OCI-LY7 (cell line): Measurements from ENCODE around the gene ISG20L2. TPM values are rescaled to one million over a fixed set of nuclear protein-coding genes. Genes with fewer than 3 reads are reported as not detected.

Experiments used
- BruUV-seq: library from RNA; stranded (reverse); fragments of 400-500 nt; replicated peaks from 2 replicates; lab custom pipeline; 2021; lab: Mats Ljungman, UMichigan
- CTCF ChIA-PET: fragments of 300-600 bp; sonication (Branson Sonifier 250); formaldehyde crosslinking; loops from one replicate; lab custom pipeline; 2022; ENCODE audit warnings: antibody characterized with exemption; ENCODE audit not compliant: unreplicated experiment; lab: Charles Lee
- POLR2A ChIA-PET: fragments of 300-600 bp; sonication (Branson Sonifier 250); formaldehyde crosslinking; loops from one replicate; lab custom pipeline; 2022; ENCODE audit warnings: antibody characterized with exemption; lab: Charles Lee
- DNase-seq: peaks from one replicate; pipeline ENCODE4 v3.0.0-alpha.2; 2015; ENCODE audit warnings: low spot score
- H2AFZ ChIP-seq: fragments of 200-600 bp; sonication (generic), shearing (Covaris generic); 2 replicates; pipeline ENCODE4 v1.6.1; 2014; ENCODE audit warnings: mild to moderate bottlenecking, antibody characterized with exemption, low read length, moderate library complexity
- H3K27ac ChIP-seq: fragments of 200-600 bp; sonication (generic); 2 replicates; pipeline ENCODE4 v1.5.1; 2014; ENCODE audit warnings: mixed run types, low read depth, mild to moderate bottlenecking, moderate library complexity, low read length, inconsistent platforms; ENCODE audit not compliant: poor library complexity, severe bottlenecking
- H3K36me3 ChIP-seq: fragments of 200-600 bp; sonication (generic); 2 replicates; pipeline ENCODE4 v1.6.1; 2014; ENCODE audit warnings: mild to moderate bottlenecking, antibody characterized with exemption, low read length, moderate library complexity, mixed read lengths; ENCODE audit not compliant: insufficient read depth
- H3K4me1 ChIP-seq: fragments of 200-600 bp; sonication (generic); 2 replicates; pipeline ENCODE4 v1.5.1; 2014; ENCODE audit warnings: mild to moderate bottlenecking, low read length; ENCODE audit not compliant: insufficient read depth, poor library complexity, severe bottlenecking
- H3K4me2 ChIP-seq: fragments of 200-600 bp; sonication (generic); 2 replicates; pipeline ENCODE4 v1.6.1; 2014; ENCODE audit warnings: mild to moderate bottlenecking, low read length
- H3K4me3 ChIP-seq: fragments of 200-600 bp; sonication (generic); 2 replicates; pipeline ENCODE4 v1.5.1; 2014; ENCODE audit warnings: mild to moderate bottlenecking, low read depth, low read length; ENCODE audit not compliant: poor library complexity, severe bottlenecking
- H3K79me2 ChIP-seq: fragments of 200-600 bp; sonication (generic); 2 replicates; pipeline ENCODE4 v1.6.1; 2016; ENCODE audit warnings: low read depth, mild to moderate bottlenecking, low read length, moderate library complexity, mixed read lengths; ENCODE audit not compliant: insufficient read depth
- H3K9me2 ChIP-seq: fragments of 200-600 bp; sonication (generic); 2 replicates; pipeline ENCODE4 v1.6.1; 2016; ENCODE audit warnings: mild to moderate bottlenecking, low read length, mixed read lengths; ENCODE audit not compliant: insufficient read depth
- H3K9me3 ChIP-seq: fragments of 200-600 bp; sonication (generic); 2 replicates; pipeline ENCODE4 v1.6.1; 2014; ENCODE audit warnings: mild to moderate bottlenecking, mixed run types, low read length, mixed read lengths
- H4K20me1 ChIP-seq: fragments of 200-600 bp; sonication (generic); 2 replicates; pipeline ENCODE4 v1.6.1; 2014; ENCODE audit warnings: mild to moderate bottlenecking, antibody characterized with exemption, low read length, moderate library complexity, mixed read lengths; ENCODE audit not compliant: insufficient read depth
- EZH2phosphoT487 ChIP-seq: fragments of 200-600 bp; sonication (generic); IDR thresholded peaks from 2 replicates; pipeline ENCODE4 v1.6.1; 2018; ENCODE audit warnings: low read depth, borderline replicate concordance, mild to moderate bottlenecking, mixed run types, antibody characterized with exemption, low read length, moderate library complexity, mixed read lengths
- intact Hi-C: fragments of 100-400 bp; cut with micrococcal nuclease; formaldehyde crosslinking; loops from one replicate; pipeline ENCODE4 v1.10.0; 2022; ENCODE audit not compliant: unreplicated experiment
- total RNA-seq, 2 experiments: library from RNA; depleted of rRNA in 1 of 2; stranded (reverse); fragments of >200 nt in 1 of 2; shearing (Covaris generic) in 1 of 2; gene quantifications; 2 replicates each; pipeline ENCODE4 v1.2.3, GENCODE V29; 2014 to 2022
- TF ChIP-seq, protein P1 (sequence below): fragments of 200-600 bp; sonication (generic); conservative IDR thresholded peaks from 2 replicates; pipeline ENCODE4 v1.5.1; 2014; ENCODE audit warnings: mild to moderate bottlenecking, antibody characterized with exemption, low read length, moderate library complexity, mixed read lengths

ISG20L2 gene
- total RNA-seq, 2 experiments from 2014 or later: 37.9 to 74.1 TPM

DNA sequence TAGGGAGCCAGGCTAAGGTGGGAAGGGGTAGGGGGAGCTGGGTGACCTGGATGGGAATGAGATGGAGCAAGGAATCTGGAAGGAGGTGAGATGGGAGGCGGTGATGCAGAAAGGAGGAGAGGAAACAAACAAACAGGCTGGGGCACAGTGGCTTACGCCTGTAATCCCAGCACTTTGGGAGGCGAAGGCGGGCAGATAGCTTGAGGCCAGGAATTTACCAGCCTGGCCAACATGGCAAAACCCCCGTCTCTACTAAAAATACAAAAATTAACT, 33.9 kb downstream of the ISG20L2 start:
- TF ChIP-seq EZH2phosphoT487: no peak
- TF ChIP-seq, protein P1, sequence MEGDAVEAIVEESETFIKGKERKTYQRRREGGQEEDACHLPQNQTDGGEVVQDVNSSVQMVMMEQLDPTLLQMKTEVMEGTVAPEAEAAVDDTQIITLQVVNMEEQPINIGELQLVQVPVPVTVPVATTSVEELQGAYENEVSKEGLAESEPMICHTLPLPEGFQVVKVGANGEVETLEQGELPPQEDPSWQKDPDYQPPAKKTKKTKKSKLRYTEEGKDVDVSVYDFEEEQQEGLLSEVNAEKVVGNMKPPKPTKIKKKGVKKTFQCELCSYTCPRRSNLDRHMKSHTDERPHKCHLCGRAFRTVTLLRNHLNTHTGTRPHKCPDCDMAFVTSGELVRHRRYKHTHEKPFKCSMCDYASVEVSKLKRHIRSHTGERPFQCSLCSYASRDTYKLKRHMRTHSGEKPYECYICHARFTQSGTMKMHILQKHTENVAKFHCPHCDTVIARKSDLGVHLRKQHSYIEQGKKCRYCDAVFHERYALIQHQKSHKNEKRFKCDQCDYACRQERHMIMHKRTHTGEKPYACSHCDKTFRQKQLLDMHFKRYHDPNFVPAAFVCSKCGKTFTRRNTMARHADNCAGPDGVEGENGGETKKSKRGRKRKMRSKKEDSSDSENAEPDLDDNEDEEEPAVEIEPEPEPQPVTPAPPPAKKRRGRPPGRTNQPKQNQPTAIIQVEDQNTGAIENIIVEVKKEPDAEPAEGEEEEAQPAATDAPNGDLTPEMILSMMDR: no peak
- POLR2A ChIA-PET: no interaction called here
- CTCF ChIA-PET: no interaction called here
- intact Hi-C loops: no loop called here
- H4K20me1 ChIP-seq: no peaks in the 10 kb centered on the region
- no peak for DNase-seq
- no peaks in the 10 kb centered on the region for H3K79me2 ChIP-seq
- H3K9me2 ChIP-seq: no peaks in the 10 kb centered on the region
- no peak overlapping the region for H3K4me2 ChIP-seq
- H3K9me3 ChIP-seq: no peaks in the 10 kb centered on the region
- H3K36me3 ChIP-seq: no peaks in the 10 kb centered on the region
- no peak overlapping the region for H3K27ac ChIP-seq
- no peak overlapping the region for H3K4me3 ChIP-seq
- H2AFZ ChIP-seq: no peak overlapping the region
- no TSS peak for BruUV-seq
- peaks cover 13% of the 10 kb centered on the region for H3K4me1 ChIP-seq

DNA sequence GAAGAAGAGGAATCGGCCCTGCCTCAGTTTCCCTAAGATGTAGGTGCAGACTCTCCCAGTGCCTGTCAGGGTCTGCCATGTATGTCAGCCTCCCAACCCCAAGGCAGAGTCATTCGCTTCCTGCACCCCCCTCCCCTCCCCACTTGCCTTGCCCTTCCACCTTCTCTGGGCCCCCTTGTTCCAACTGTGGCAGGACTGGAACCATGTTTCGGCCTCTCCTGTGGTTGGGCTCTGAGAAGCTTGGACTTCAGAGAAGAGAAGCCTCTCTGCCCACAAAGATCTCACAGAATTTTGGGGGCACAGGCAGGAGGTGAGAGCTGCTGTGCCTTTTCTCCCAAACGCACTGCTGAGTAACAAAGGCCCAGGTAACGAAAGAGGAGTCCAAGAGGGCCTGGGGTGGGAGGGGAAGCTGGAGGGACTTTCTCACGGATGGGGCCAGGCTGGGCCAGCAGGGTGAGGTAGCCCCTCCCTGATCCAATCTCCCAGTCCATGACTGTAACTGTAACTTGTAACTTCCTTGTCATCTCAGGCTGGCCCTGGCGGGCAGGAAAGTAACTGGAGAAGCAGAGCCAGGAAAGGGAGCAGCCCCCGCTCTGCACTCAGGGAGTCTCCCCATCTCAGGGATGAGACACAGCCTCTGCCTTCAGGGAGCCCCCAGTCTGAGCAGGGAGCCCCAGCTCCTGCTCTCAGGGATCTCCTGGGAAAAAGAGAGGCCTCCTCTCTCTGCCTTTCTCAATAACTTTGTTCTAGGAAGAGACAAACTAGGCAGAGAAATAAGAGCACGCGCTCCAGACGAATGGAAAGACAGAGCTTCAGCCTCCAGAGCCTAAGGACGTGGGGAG, 34.5 kb downstream of the ISG20L2 start:
- no peaks in the 10 kb centered on the region for H3K79me2 ChIP-seq
- no peaks in the 10 kb centered on the region for H3K9me2 ChIP-seq
- no TSS peak for BruUV-seq
- no peaks in the 10 kb centered on the region for H3K36me3 ChIP-seq
- no peak overlapping the region for H2AFZ ChIP-seq
- peaks cover 16% of the 10 kb centered on the region for H3K4me1 ChIP-seq
- H3K27ac ChIP-seq: no peak overlapping the region
- H3K4me2 ChIP-seq: no peak overlapping the region
- POLR2A ChIA-PET: no interaction called here
- no peaks in the 10 kb centered on the region for H3K9me3 ChIP-seq
- TF ChIP-seq, protein P1: no peak
- no peak for TF ChIP-seq EZH2phosphoT487
- no peaks in the 10 kb centered on the region for H4K20me1 ChIP-seq
- H3K4me3 ChIP-seq: no peak overlapping the region
- intact Hi-C loops: no loop called here
- no peak for DNase-seq
- CTCF ChIA-PET: no interaction called here
